LNCaP clone FGC (cell line): ENCODE measurements around the gene IP6K3.
A peak's percentile ranks its signal among the peaks of the same experiment; 100 is the strongest.

Experiments
- DNase-seq: peaks from one replicate; pipeline ENCODE4 v3.0.0-alpha.2; 2011; ENCODE audit warnings: low read depth
- H3K4me3 ChIP-seq: 2 replicates; pipeline ENCODE4 v1.5.1; 2011; ENCODE audit warnings: mild to moderate bottlenecking, low read depth, low read length, control low read depth
- CTCF ChIP-seq: IDR thresholded peaks from 2 replicates; pipeline ENCODE4 v1.5.1; 2012; ENCODE audit warnings: mild to moderate bottlenecking; ENCODE audit not compliant: control insufficient read depth, insufficient read depth; ENCODE audit errors: extremely low read depth

Gene IP6K3

GRCh38 chr6:33707771-33708170 lies 38.9 kb downstream of the IP6K3 start:
- TF ChIP-seq CTCF = no peak
- no peak overlapping the region for H3K4me3 ChIP-seq
- no peak for DNase-seq

- no peak for TF ChIP-seq CTCF
- no peak for DNase-seq
- H3K4me3 ChIP-seq = no peak overlapping the region
Measured at GRCh38 chr6:33705955-33706725, 40.6 kb downstream of the IP6K3 start.

- no peak for TF ChIP-seq CTCF
- no peak for DNase-seq
- H3K4me3 ChIP-seq = no peak overlapping the region
Measured at GRCh38 chr6:33705268-33705885, 41.3 kb downstream of the IP6K3 start.

- H3K4me3 ChIP-seq = no peak overlapping the region
- no peak for TF ChIP-seq CTCF
- no peak for DNase-seq
Measured at GRCh38 chr6:33704215-33705066, 42.3 kb downstream of the IP6K3 start.

- DNase-seq = peak; percentile 53
- peak; percentile 64 for TF ChIP-seq CTCF
- no peak overlapping the region for H3K4me3 ChIP-seq
Measured at GRCh38 chr6:33702345-33702977, 44.2 kb downstream of the IP6K3 start.

- no peak overlapping the region for H3K4me3 ChIP-seq
- no peak for DNase-seq
- peak; percentile 69 for TF ChIP-seq CTCF
Measured at GRCh38 chr6:33700391-33701050, 46.2 kb downstream of the IP6K3 start.
